ENCODE results near the gene MEX3D. TPM values are rescaled to one million over a fixed set of nuclear protein-coding genes. Genes with fewer than 3 reads are reported as not detected.

MEX3D gene
- total and polyA plus RNA-seq, 2 donors (not counting 1 experiment from before 2014, with no cell fraction given), result 5.3 to 33.0 TPM

GRCh38 chr19:1609680-1610474, 41.8 kb upstream of the MEX3D start:
- no peak overlapping the region for H3K4me3 ChIP-seq (replicated peaks in 1 of 4; ENCODE audit: control extremely low read depth in 1 of 4, insufficient read depth in 1 of 4, low read depth in 3 of 4, low read length in 4 of 4)
- no peaks in the 10 kb centered on the region for H4K20me1 ChIP-seq (ENCODE audit: control insufficient read depth, extremely low read depth, insufficient read depth, low read length)
- no peak overlapping the region for H3K9ac ChIP-seq (ENCODE audit: insufficient read depth, low read length)
- peaks cover 3% of the 10 kb centered on the region for H3K79me2 ChIP-seq (ENCODE audit: control insufficient read depth, insufficient read depth, low read length)
- no peak for DNase-seq (ENCODE audit: low read depth in 2 of 2)
- peaks cover 33% of the 10 kb centered on the region for H3K36me3 ChIP-seq (ENCODE audit: control insufficient read depth, insufficient read depth, low read length)
- no peak overlapping the region for H3K4me2 ChIP-seq (ENCODE audit: extremely low read depth, insufficient read depth, low read length)
- no peak for TF ChIP-seq CTCF (conservative IDR thresholded peaks at IDR 0.05 in 1 of 2, IDR thresholded peaks at IDR 0.05 in 1 of 2; ENCODE audit: low read depth in 1 of 2, low read length in 2 of 2)
- TF ChIP-seq EZH2 (IDR thresholded peaks at IDR 0.05; ENCODE audit: low read length, missing control alignments), result no peak
- no peaks in the 10 kb centered on the region for H3K4me1 ChIP-seq (ENCODE audit: control insufficient read depth, extremely low read depth, insufficient read depth, low read length)
- no peak overlapping the region for H2AFZ ChIP-seq (ENCODE audit: low read length)
- no peak overlapping the region for H3K27ac ChIP-seq (ENCODE audit: insufficient read depth, low read length)
- H3K9me3 ChIP-seq (ENCODE audit: control insufficient read depth, insufficient read depth, low read depth, low read length), result no peaks in the 10 kb centered on the region
- no peaks in the 10 kb centered on the region for H3K27me3 ChIP-seq (ENCODE audit: control insufficient read depth, insufficient read depth, low read length)

- Histone ChIP-seq H3K4me3 (replicated peaks in 1 of 4; ENCODE audit: control extremely low read depth in 1 of 4, insufficient read depth in 1 of 4, low read depth in 3 of 4, low read length in 4 of 4) (no peak overlapping the region), H3K9me3 (ENCODE audit: control insufficient read depth, insufficient read depth, low read depth, low read length) (no peaks in the 10 kb centered on the region), H2AFZ (ENCODE audit: low read length) (no peak overlapping the region), H3K27ac (ENCODE audit: insufficient read depth, low read length) (no peak overlapping the region), H3K9ac (ENCODE audit: insufficient read depth, low read length) (no peak overlapping the region), H4K20me1 (ENCODE audit: control insufficient read depth, extremely low read depth, insufficient read depth, low read length) (no peaks in the 10 kb centered on the region), H3K4me2 (ENCODE audit: extremely low read depth, insufficient read depth, low read length) (no peak overlapping the region), H3K4me1 (ENCODE audit: control insufficient read depth, extremely low read depth, insufficient read depth, low read length) (no peaks in the 10 kb centered on the region), H3K79me2 (ENCODE audit: control insufficient read depth, insufficient read depth, low read length) (peaks cover 11% of the 10 kb centered on the region), H3K36me3 (ENCODE audit: control insufficient read depth, insufficient read depth, low read length) (peaks cover 26% of the 10 kb centered on the region), H3K27me3 (ENCODE audit: control insufficient read depth, insufficient read depth, low read length) (no peaks in the 10 kb centered on the region)
- TF ChIP-seq EZH2 (IDR thresholded peaks at IDR 0.05; ENCODE audit: low read length, missing control alignments) (no peak), CTCF (conservative IDR thresholded peaks at IDR 0.05 in 1 of 2, IDR thresholded peaks at IDR 0.05 in 1 of 2; ENCODE audit: low read depth in 1 of 2, low read length in 2 of 2) (no peak)
- no peak for DNase-seq (ENCODE audit: low read depth in 2 of 2)
These were observed 40.9 kb upstream of the MEX3D start for GRCh38 chr19:1609103-1609396.

- Histone ChIP-seq H3K4me3 (replicated peaks in 1 of 4; ENCODE audit: control extremely low read depth in 1 of 4, insufficient read depth in 1 of 4, low read depth in 3 of 4, low read length in 4 of 4) (no peak overlapping the region), H4K20me1 (ENCODE audit: control insufficient read depth, extremely low read depth, insufficient read depth, low read length) (no peaks in the 10 kb centered on the region), H3K4me1 (ENCODE audit: control insufficient read depth, extremely low read depth, insufficient read depth, low read length) (no peaks in the 10 kb centered on the region), H3K9me3 (ENCODE audit: control insufficient read depth, insufficient read depth, low read depth, low read length) (no peaks in the 10 kb centered on the region), H3K27me3 (ENCODE audit: control insufficient read depth, insufficient read depth, low read length) (no peaks in the 10 kb centered on the region), H3K36me3 (ENCODE audit: control insufficient read depth, insufficient read depth, low read length) (peaks cover 24% of the 10 kb centered on the region), H2AFZ (ENCODE audit: low read length) (no peak overlapping the region), H3K9ac (ENCODE audit: insufficient read depth, low read length) (no peak overlapping the region), H3K79me2 (ENCODE audit: control insufficient read depth, insufficient read depth, low read length) (peaks cover 17% of the 10 kb centered on the region), H3K27ac (ENCODE audit: insufficient read depth, low read length) (no peak overlapping the region), H3K4me2 (ENCODE audit: extremely low read depth, insufficient read depth, low read length) (no peak overlapping the region)
- no peak for DNase-seq (ENCODE audit: low read depth in 2 of 2)
- TF ChIP-seq EZH2 (IDR thresholded peaks at IDR 0.05; ENCODE audit: low read length, missing control alignments), result no peak
- no peak for TF ChIP-seq CTCF (conservative IDR thresholded peaks at IDR 0.05 in 1 of 2, IDR thresholded peaks at IDR 0.05 in 1 of 2; ENCODE audit: low read depth in 1 of 2, low read length in 2 of 2)
These were observed 40.4 kb upstream of the MEX3D start for GRCh38 chr19:1608359-1609102.

All from fibroblast of lung (primary cell).